GM12875 (cell line): Measurements from ENCODE around the gene ZSCAN2.

ENCODE experiments used
- H3K4me3 ChIP-seq: one replicate; pipeline ENCODE4 v1.5.1; 2011; ENCODE audit warnings: low read depth, low read length, control low read depth
- CTCF ChIP-seq: IDR thresholded peaks from 2 replicates; pipeline ENCODE4 v1.5.1; 2011; ENCODE audit warnings: low read depth, mild to moderate bottlenecking, control low read depth, inconsistent platforms, low read length, moderate library complexity, borderline replicate concordance; ENCODE audit not compliant: insufficient read depth

The ZSCAN2 gene

GRCh38 chr15:84656972-84657371 lies 56.2 kb downstream of the ZSCAN2 start:
- H3K4me3 ChIP-seq = no peak overlapping the region
- TF ChIP-seq CTCF = no peak

- H3K4me3 ChIP-seq = peak overlapping the region; percentile 58
- no peak for TF ChIP-seq CTCF
Observed at GRCh38 chr15:84657748-84658079, 56.9 kb downstream of the ZSCAN2 start.

DNA sequence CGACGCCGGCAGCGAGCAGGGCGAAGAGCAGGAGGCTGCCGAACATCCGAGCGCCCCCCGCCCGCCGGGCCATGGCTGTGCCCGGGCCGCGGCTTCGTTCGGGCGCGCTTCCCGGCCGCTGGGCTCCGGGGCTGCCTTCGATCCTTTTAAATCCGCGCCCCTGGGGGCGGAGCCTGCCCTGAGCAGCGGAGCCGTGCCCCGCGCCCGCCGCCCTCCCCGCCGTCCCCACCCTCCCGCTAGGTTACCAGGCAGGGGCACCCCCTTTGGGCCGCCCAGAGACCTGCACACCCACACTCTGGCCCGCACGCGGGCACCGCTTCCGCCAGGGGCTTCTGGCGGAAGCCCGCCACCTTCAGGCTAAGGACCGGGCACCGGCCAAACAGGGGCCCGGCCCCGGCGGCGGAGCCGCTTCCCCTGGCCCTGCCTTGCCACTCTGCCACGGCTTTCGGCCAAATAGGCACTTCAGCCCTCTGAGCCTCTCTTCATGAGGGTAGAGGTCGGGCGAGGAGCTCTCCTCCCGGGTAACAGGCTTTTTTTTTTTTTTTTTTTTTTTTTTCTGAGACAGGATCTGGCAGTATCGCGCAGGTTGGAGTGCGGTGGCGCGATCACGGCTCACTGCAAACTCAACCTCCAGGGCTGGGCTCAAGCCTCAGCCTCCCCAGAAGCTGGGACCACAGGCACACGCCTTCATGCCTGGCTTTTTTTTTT lies 57.4 kb downstream of the ZSCAN2 start, which contains the start of gene NMB:
Gene NMB, minus strand, starts transcription at position 120 of the 708 bp plus-strand sequence. Its CDS starts 47 bp downstream, at position 73.
- TF ChIP-seq CTCF = peak; percentile 74

DNA sequence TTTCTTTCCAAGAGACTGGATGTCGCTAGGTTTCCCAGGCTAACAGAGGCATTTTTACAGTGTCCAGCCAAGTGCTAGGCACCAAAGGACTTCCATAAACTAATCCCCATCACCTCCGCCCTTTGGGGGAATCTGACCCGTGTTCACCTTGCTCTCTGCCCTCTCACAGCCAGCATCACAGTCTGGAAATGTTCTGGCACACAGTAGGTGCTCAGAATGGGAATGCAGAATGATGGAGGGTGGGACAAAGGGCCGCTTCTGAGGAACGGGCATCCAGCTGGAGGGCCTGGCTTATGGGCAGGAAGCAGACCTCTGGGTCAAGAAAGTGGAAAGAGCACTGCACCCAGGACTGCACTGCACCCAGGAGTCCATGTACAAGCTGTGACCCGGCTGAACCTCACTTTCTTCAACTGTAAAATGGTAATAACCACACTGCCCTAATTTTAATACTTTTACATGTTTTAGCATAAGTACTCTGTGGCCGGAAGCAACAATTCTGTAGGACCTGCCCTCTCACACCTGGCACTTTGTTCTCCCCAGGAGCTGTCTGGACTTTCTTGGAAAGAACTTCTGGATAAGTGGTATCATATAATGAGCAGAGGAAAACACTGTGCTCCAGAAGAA lies 58.1 kb downstream of the ZSCAN2 start:
- TF ChIP-seq CTCF = no peak
- peak overlapping the region; percentile 58 for H3K4me3 ChIP-seq

More for the DNA sequence above, 57.4 kb downstream of the ZSCAN2 start, which contains the start of gene NMB:
- H3K4me3 ChIP-seq = peak within 1 kb of the TSS; percentile 58

- no peak for TF ChIP-seq CTCF
- no peak overlapping the region for H3K4me3 ChIP-seq
Observed at GRCh38 chr15:84659904-84660781, 59.3 kb downstream of the ZSCAN2 start.

DNA sequence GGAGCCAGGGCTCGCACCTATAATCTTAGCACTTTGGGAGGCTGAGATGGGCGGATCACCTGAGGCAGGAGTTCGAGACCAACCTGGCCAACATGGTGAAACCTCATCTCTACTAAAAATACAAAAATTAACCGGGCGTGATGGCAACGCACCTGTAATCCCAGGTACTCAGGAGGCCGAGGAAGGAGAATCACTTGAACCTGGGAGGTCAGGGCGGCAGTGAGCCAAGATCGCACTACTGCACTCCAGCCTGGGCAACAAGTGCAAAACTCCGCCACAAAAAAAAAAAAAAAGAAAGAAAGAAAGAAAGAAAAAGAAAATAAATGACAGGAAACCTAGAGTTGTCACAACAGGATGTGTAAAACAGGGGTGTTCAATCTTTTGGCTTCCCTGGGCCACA lies 60.2 kb downstream of the ZSCAN2 start:
- TF ChIP-seq CTCF = no peak
- H3K4me3 ChIP-seq = no peak overlapping the region
